Activated naive CD4-positive, alpha-beta T cell treated with anti-CD3 and anti-CD28 coated beads, Interleukin-2, amount 10 ng/mL, durations not matched to agents 7 days and 5 days (primary cell): ENCODE data around the gene TMEM134.

ENCODE experiments used
- CTCF ChIA-PET: fragments of 350-600 bp; sonication (Branson Sonifier 250); formaldehyde crosslinking; loops from one replicate; lab custom pipeline; 2021; ENCODE audit warnings: antibody characterized with exemption; lab: Charles Lee
- DNase-seq: peaks from one replicate; pipeline ENCODE4 v3.0.0-alpha.2; 2020
- H3K27ac Mint-ChIP-seq: one replicate; pipeline ENCODE4 v1.8.0; 2021; ENCODE audit warnings: mild to moderate bottlenecking, moderate library complexity, mixed read lengths
- H3K27me3 Mint-ChIP-seq: one replicate; pipeline ENCODE4 v1.8.0; 2021; ENCODE audit warnings: mild to moderate bottlenecking, mixed read lengths
- H3K36me3 Mint-ChIP-seq: one replicate; pipeline ENCODE4 v1.8.0; 2021; ENCODE audit warnings: mixed read lengths
- H3K4me1 Mint-ChIP-seq: one replicate; pipeline ENCODE4 v1.8.0; 2021; ENCODE audit warnings: mixed read lengths
- H3K4me3 Mint-ChIP-seq: one replicate; pipeline ENCODE4 v1.8.0; 2021; ENCODE audit warnings: mild to moderate bottlenecking, moderate library complexity, mixed read lengths
- H3K9me3 Mint-ChIP-seq: one replicate; pipeline ENCODE4 v1.8.0; 2021; ENCODE audit warnings: mixed read lengths

TMEM134 gene

GRCh38 chr11:67504950-67505581 lies 36.0 kb upstream of the TMEM134 start, which contains the start of gene PITPNM1:
Gene PITPNM1, minus strand, starts transcription at chr11:67505363. Its CDS starts 1,183 bp downstream, at chr11:67504180.
- no peaks in the 10 kb centered on the region for H3K9me3 Mint-ChIP-seq
- H3K4me1 Mint-ChIP-seq, result peaks cover 59% of the 10 kb centered on the region
- H3K36me3 Mint-ChIP-seq, result peaks cover 30% of the 10 kb centered on the region
- peak; percentile 83 for DNase-seq
- H3K27me3 Mint-ChIP-seq, result peaks cover 10% of the 10 kb centered on the region
- CTCF ChIA-PET, result interaction anchor here (1.0 to 1.8 kb wide), 9 partner anchors 14 to 159 kb away, joined by 3 to 14 read pairs (median 4); partner anchors contain the start of gene PPP1CA
- H3K4me3 Mint-ChIP-seq, result peak within 1 kb of the TSS; percentile 92
- peak within 1 kb of the TSS; percentile 96 for H3K27ac Mint-ChIP-seq

- peak overlapping the region; percentile 86 for H3K27ac Mint-ChIP-seq
- CTCF ChIA-PET, result interaction anchor here (1.4 to 1.6 kb wide), 2 partner anchors 103 to 112 kb away, joined by 4 to 14 read pairs; partner anchors contain the start of gene PPP1CA
- peaks cover 4% of the 10 kb centered on the region for H3K27me3 Mint-ChIP-seq
- peak overlapping the region; percentile 92 for H3K4me3 Mint-ChIP-seq
- peaks cover 32% of the 10 kb centered on the region for H3K36me3 Mint-ChIP-seq
- H3K4me1 Mint-ChIP-seq, result peaks cover 56% of the 10 kb centered on the region
- no peaks in the 10 kb centered on the region for H3K9me3 Mint-ChIP-seq
- DNase-seq, result peak; percentile 64
These were observed 35.2 kb upstream of the TMEM134 start for GRCh38 chr11:67504005-67504949.

GRCh38 chr11:67503119-67504004 lies 34.3 kb upstream of the TMEM134 start:
- peaks cover 47% of the 10 kb centered on the region for H3K4me1 Mint-ChIP-seq
- CTCF ChIA-PET, result no interaction called here
- peak overlapping the region; percentile 68 for H3K4me3 Mint-ChIP-seq
- no peaks in the 10 kb centered on the region for H3K9me3 Mint-ChIP-seq
- no peaks in the 10 kb centered on the region for H3K27me3 Mint-ChIP-seq
- DNase-seq, result no peak
- peaks cover 34% of the 10 kb centered on the region for H3K36me3 Mint-ChIP-seq
- H3K27ac Mint-ChIP-seq, result no peak overlapping the region

DNA sequence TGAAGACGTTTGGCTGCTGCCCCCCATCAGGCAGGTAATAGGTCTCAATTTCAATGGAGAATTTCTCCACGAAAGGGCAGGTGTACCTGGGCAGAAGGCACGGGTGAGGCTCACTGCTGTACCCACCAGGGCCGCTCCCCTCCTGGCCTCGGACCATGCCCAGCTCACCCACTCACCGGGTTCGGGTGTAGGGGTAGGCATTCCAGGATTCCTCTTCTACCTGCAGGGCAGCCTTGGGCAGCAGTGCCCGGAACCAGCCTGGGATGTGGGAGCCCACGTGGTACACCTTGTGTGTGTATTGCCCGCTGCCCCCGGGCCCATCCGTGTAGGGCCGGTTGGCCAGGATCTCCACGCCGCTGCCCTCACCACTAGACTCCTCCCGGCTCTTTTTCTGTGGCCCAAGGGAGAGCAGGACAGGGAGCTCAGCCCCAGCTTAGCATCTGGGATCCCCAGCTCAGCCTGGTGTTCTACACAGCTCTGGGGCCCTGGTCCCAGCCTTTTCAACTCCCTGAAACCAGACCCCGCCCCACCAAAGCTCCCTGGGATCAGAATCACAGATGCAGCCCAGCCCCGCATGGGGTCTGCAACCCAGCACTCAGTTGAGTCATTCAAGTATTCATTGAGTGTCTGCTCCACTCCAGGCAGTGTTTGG lies 33.4 kb upstream of the TMEM134 start:
- peaks cover 34% of the 10 kb centered on the region for H3K36me3 Mint-ChIP-seq
- H3K4me1 Mint-ChIP-seq, result peaks cover 47% of the 10 kb centered on the region
- H3K4me3 Mint-ChIP-seq, result peak overlapping the region; percentile 53
- CTCF ChIA-PET, result no interaction called here
- DNase-seq, result no peak
- H3K27ac Mint-ChIP-seq, result no peak overlapping the region
- H3K9me3 Mint-ChIP-seq, result no peaks in the 10 kb centered on the region
- H3K27me3 Mint-ChIP-seq, result no peaks in the 10 kb centered on the region

- no peak overlapping the region for H3K27ac Mint-ChIP-seq
- peaks cover 30% of the 10 kb centered on the region for H3K36me3 Mint-ChIP-seq
- no peaks in the 10 kb centered on the region for H3K9me3 Mint-ChIP-seq
- DNase-seq, result no peak
- no peaks in the 10 kb centered on the region for H3K27me3 Mint-ChIP-seq
- H3K4me1 Mint-ChIP-seq, result peaks cover 41% of the 10 kb centered on the region
- H3K4me3 Mint-ChIP-seq, result no peak overlapping the region
- CTCF ChIA-PET, result no interaction called here
These were observed 32.8 kb upstream of the TMEM134 start for GRCh38 chr11:67501854-67502253.

DNA sequence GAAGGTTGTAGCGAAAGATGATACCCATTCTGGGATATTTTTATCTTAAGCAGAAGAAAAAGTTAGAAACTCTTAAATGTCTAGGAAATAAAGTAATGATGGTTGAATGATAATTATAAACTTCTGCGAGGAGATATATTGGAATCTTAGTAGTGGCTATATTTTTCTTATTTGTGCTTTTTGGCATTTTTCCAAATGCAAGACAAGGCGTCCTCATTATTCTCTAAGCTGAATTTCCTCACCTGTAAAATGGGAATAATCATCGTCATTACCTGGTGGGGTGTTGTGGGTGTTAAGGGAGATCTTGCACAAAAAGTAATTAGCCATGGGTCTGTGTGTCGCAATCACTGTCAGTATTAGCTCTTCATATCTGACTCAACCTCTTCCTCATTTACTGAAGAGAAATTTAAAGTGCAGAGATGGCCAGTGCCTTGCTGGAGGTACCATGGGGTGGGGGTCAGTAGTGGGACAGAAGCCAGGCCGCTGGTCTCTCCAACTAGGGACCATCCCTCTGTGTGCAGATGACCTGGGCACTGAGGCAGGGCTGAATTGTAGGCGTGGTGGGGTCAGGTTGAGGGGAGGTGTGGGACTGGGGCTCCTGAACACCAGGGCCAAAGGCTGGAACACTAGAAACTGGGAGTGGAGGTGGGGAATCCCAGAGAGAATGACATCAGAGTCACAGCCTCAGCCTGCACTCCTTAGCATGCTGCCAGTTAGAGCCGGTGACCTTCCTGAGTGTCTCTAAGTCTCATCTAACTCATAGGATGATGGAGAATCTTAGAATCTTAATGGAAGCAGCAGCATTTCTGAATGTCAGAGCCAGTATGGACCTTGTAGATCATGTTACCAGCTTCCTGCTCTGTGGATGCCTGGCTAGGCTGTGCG lies 32.0 kb upstream of the TMEM134 start:
- DNase-seq, result no peak

GRCh38 chr11:67500484-67500821 lies 31.4 kb upstream of the TMEM134 start:
- no peak for DNase-seq
- Mint-ChIP-seq H3K4me1 (peaks cover 27% of the 10 kb centered on the region), H3K27me3 (no peaks in the 10 kb centered on the region), H3K27ac (peak overlapping the region; percentile 13), H3K36me3 (peaks cover 33% of the 10 kb centered on the region), H3K4me3 (no peak overlapping the region), H3K9me3 (no peaks in the 10 kb centered on the region)
- CTCF ChIA-PET, result no interaction called here

More for the DNA sequence above, 32.0 kb upstream of the TMEM134 start:
- Mint-ChIP-seq H3K36me3 (peaks cover 27% of the 10 kb centered on the region), H3K4me1 (peaks cover 34% of the 10 kb centered on the region), H3K27ac (peak overlapping the region; percentile 13), H3K9me3 (no peaks in the 10 kb centered on the region), H3K27me3 (no peaks in the 10 kb centered on the region), H3K4me3 (no peak overlapping the region)
- CTCF ChIA-PET, result no interaction called here

- CTCF ChIA-PET, result no interaction called here
- peaks cover 26% of the 10 kb centered on the region for H3K4me1 Mint-ChIP-seq
- H3K4me3 Mint-ChIP-seq, result no peak overlapping the region
- no peaks in the 10 kb centered on the region for H3K27me3 Mint-ChIP-seq
- DNase-seq, result no peak
- H3K9me3 Mint-ChIP-seq, result no peaks in the 10 kb centered on the region
- H3K36me3 Mint-ChIP-seq, result peaks cover 33% of the 10 kb centered on the region
- no peak overlapping the region for H3K27ac Mint-ChIP-seq
These were observed 30.9 kb upstream of the TMEM134 start for GRCh38 chr11:67499808-67500483.

DNA sequence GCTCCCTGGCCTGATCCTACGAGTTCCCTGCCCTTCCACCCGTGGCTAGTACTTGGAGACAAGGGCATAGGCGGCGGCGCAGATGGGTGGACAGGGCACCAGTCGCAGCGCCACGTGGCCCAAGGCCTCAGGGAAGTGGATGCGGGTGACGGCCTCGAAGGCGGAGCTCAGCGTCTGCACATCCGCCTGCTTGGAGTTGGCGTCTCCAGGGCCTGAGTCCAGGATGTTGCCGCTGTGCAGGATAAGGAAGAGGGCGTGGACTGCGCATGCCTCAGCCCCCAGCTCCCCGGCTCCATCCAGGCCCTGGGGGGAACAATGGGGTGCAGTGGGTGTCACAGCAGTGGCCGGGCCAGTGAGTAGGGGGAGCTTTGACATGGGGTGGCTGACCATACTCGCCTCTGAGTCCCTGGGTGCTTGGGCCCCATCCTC lies 29.5 kb upstream of the TMEM134 start:
- Mint-ChIP-seq H3K36me3 (peaks cover 36% of the 10 kb centered on the region), H3K4me3 (no peak overlapping the region)

DNA sequence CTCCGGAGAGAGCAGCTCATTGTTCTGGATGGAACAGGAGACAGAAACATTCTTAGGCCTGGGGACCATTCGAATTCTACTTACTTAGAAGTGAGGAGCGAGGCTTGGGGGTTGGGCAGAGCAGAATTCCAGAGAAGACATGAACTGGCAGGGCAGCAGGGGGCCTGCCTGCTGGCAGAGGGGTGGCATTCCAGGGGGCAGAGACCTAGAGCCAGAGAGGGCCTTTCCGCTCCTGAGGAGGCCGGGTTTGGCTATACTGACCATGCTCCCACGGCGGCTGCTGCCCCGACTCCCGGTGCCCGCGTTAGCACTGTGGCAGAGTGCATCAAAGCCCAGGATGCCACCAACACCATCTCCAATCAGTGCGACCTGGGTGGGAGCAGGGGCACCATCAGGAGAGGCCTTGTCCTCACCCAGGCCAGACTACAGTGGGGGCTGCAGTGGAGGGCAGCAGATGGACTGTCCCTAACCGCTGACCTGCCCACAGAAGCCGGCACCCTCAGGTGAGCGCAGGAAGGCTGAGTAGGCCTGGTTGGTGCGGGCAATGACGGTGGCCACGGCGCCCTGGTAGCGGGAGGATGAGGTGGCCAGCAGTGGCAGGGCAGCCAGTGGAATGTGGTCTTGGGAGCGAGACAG lies 28.7 kb upstream of the TMEM134 start:
- H3K36me3 Mint-ChIP-seq, result peaks cover 37% of the 10 kb centered on the region
- peaks cover 14% of the 10 kb centered on the region for H3K4me1 Mint-ChIP-seq
- no peaks in the 10 kb centered on the region for H3K27me3 Mint-ChIP-seq
- DNase-seq, result no peak
- no peak overlapping the region for H3K27ac Mint-ChIP-seq
- CTCF ChIA-PET, result no interaction called here
- no peak overlapping the region for H3K4me3 Mint-ChIP-seq
- no peaks in the 10 kb centered on the region for H3K9me3 Mint-ChIP-seq

More for the DNA sequence above, 29.5 kb upstream of the TMEM134 start:
- H3K27me3 Mint-ChIP-seq, result no peaks in the 10 kb centered on the region
- no peak for DNase-seq
- H3K4me1 Mint-ChIP-seq, result peaks cover 20% of the 10 kb centered on the region
- no peaks in the 10 kb centered on the region for H3K9me3 Mint-ChIP-seq
- CTCF ChIA-PET, result no interaction called here
- no peak overlapping the region for H3K27ac Mint-ChIP-seq

- Mint-ChIP-seq H3K4me3 (no peak overlapping the region), H3K9me3 (no peaks in the 10 kb centered on the region), H3K4me1 (peaks cover 7% of the 10 kb centered on the region), H3K36me3 (peaks cover 31% of the 10 kb centered on the region), H3K27ac (no peak overlapping the region), H3K27me3 (no peaks in the 10 kb centered on the region)
- no peak for DNase-seq
- CTCF ChIA-PET, result no interaction called here
These were observed 27.1 kb upstream of the TMEM134 start for GRCh38 chr11:67496113-67496512.
